Lung (tissue), 12 donors: ENCODE measurements around the gene QRICH2. TPM values are rescaled to one million over a fixed set of nuclear protein-coding genes. Genes with fewer than 3 reads are reported as not detected.

Experiments used
- ATAC-seq: fragments of 200-7000 bp; cut with Tn5 transposase; one replicate; pipeline ENCODE4 v1.9.1; 2020; ENCODE audit warnings: moderate number of reproducible peaks; ENCODE audit not compliant: insufficient read depth, low FRiP score
- DNase-seq, 3 donors: peaks; one replicate each; pipeline ENCODE4 v3.0.0-alpha.2; 2013 to 2017
- H3K27ac ChIP-seq, 2 donors: one replicate each; pipeline ENCODE4 v1.5.1; 2013; ENCODE audit warnings: mild to moderate bottlenecking in 2 of 2, moderate library complexity in 2 of 2, control low read depth in 1 of 2, inconsistent platforms in 1 of 2, low read depth in 1 of 2, low read length in 1 of 2
- H3K27me3 ChIP-seq, 3 donors: one replicate each; pipeline ENCODE4 v1.5.1; 2013; ENCODE audit warnings: low read length in 2 of 3; ENCODE audit not compliant: control insufficient read depth in 3 of 3, insufficient read depth in 3 of 3
- H3K36me3 ChIP-seq, 4 donors: one replicate each; pipeline ENCODE4 v1.5.1; 2013; ENCODE audit warnings: low read length in 4 of 4, mild to moderate bottlenecking in 1 of 4, moderate library complexity in 1 of 4; ENCODE audit not compliant: control insufficient read depth in 4 of 4, insufficient read depth in 4 of 4
- H3K4me1 ChIP-seq, 5 donors: one replicate each; pipeline ENCODE4 v1.5.1; 2013; ENCODE audit warnings: low read length in 5 of 5, mild to moderate bottlenecking in 2 of 5, moderate library complexity in 1 of 5; ENCODE audit not compliant: control insufficient read depth in 5 of 5, insufficient read depth in 5 of 5
- H3K4me3 ChIP-seq: one replicate; pipeline ENCODE4 v1.5.1; 2013; ENCODE audit warnings: mild to moderate bottlenecking, control low read depth, moderate library complexity
- H3K9ac ChIP-seq, 2 donors: one replicate each; pipeline ENCODE4 v1.5.1; 2013; ENCODE audit warnings: low read length in 2 of 2, control low read depth in 1 of 2; ENCODE audit not compliant: insufficient read depth in 1 of 2
- H3K9me3 ChIP-seq, 4 donors: one replicate each; pipeline ENCODE4 v1.5.1; 2013; ENCODE audit warnings: low read length in 3 of 4, mild to moderate bottlenecking in 1 of 4, moderate library complexity in 1 of 4; ENCODE audit not compliant: control insufficient read depth in 4 of 4, insufficient read depth in 3 of 4
- WGBS, 2 donors: extraction: QIAGEN DNeasy Blood & Tissue Kit; methylation state at CpG; one replicate each; pipeline ENCODE4 v1.1.7; 2013; 5-methylcytosine and 5-hydroxymethylcytosine counted together
- polyA plus RNA-seq, 2 donors: library from polyadenylated mRNA; stranded (reverse); fragments of 200-250 nt; gene quantifications; one replicate each; pipeline ENCODE4 v1.2.1, GENCODE V29; 2013
- total RNA-seq, 2 donors: library from RNA; depleted of rRNA in 1 of 2; stranded (reverse); fragments of >200 nt in 1 of 2; gene quantifications; one replicate each; pipeline ENCODE4 v1.2.1, GENCODE V29; 2014 to 2021
- TF ChIP-seq, protein P1 (sequence below): IDR thresholded peaks from 2 replicates; pipeline ENCODE4 v1.5.1; 2012; ENCODE audit warnings: mild to moderate bottlenecking; ENCODE audit errors: control extremely low read depth, extremely low read depth
- donor health status: control.
- donor health status: control.
- donor health status: Bipolar disorder and iron deficiency.
- donor health status: healthy.
- donor health status: DM: yes; HTN: yes; CAD: no.

The QRICH2 gene
- total and polyA plus RNA-seq, 4 donors = 2.3 to 4.7 (median 2.7) TPM

DNA sequence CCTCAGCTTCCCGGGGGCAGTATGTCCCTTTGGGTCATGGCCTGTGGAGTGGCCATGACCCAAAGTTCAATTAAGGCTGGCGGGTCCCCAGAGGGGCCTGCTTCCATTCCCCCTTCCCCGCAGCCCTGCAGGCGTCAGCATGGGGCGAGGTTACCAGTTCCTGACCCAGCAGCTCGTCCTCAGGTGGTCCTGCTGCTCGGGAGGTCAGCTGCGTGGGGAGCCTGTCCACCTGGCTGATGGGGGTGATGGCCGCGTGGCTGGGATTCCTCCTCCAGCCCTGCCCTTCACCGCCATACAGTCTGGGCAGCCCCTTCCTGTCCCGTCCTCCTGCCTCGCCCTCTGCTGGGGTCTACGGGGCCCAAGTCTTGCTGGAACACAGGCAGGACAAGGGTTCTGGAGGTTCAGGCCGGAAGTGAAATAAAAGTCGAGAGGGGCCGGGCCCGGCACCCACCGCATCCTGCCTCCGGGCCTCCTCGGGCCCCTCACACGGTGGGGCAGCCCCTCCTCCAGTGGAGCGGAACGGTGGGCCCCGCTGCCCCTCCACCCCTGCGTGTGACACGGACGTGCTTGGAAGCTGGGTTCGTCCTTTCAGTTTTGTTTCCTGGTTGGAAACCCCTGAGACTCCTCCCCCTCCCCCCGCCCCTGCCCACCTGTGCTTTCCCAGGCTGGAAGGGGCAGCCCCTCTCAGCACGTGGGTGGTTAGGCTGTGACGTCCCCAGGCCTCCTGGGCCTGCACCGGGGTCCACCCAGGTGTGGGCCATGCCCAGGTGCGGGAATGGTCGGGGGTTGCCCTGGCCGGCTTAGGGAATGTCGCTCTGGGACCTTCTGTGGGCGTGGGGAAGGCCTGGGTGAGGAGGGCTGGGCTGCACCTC, 36.2 kb downstream of the QRICH2 start:
- TF ChIP-seq, protein P1, sequence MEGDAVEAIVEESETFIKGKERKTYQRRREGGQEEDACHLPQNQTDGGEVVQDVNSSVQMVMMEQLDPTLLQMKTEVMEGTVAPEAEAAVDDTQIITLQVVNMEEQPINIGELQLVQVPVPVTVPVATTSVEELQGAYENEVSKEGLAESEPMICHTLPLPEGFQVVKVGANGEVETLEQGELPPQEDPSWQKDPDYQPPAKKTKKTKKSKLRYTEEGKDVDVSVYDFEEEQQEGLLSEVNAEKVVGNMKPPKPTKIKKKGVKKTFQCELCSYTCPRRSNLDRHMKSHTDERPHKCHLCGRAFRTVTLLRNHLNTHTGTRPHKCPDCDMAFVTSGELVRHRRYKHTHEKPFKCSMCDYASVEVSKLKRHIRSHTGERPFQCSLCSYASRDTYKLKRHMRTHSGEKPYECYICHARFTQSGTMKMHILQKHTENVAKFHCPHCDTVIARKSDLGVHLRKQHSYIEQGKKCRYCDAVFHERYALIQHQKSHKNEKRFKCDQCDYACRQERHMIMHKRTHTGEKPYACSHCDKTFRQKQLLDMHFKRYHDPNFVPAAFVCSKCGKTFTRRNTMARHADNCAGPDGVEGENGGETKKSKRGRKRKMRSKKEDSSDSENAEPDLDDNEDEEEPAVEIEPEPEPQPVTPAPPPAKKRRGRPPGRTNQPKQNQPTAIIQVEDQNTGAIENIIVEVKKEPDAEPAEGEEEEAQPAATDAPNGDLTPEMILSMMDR = no peak
- peak; percentile 66 to 76 (median 74) for DNase-seq
- peaks cover 0 to 12% (median 8%) of the 10 kb centered on the region in 4 donors for H3K36me3 ChIP-seq
- no peak overlapping the region for H3K4me3 ChIP-seq
- 10 to 11% methylated on average over 37 to 38 of the region's 38 CpGs for WGBS, 2 donors
- no peak for ATAC-seq
- H3K27ac ChIP-seq = peak overlapping the region in 1 of 2 donors; percentile 80
- peaks cover 0 to 55% (median 26%) of the 10 kb centered on the region in 5 donors for H3K4me1 ChIP-seq
- no peaks in the 10 kb centered on the region for H3K9me3 ChIP-seq
- peak overlapping the region in 1 of 2 donors; percentile 43 for H3K9ac ChIP-seq
- no peaks in the 10 kb centered on the region for H3K27me3 ChIP-seq

DNA sequence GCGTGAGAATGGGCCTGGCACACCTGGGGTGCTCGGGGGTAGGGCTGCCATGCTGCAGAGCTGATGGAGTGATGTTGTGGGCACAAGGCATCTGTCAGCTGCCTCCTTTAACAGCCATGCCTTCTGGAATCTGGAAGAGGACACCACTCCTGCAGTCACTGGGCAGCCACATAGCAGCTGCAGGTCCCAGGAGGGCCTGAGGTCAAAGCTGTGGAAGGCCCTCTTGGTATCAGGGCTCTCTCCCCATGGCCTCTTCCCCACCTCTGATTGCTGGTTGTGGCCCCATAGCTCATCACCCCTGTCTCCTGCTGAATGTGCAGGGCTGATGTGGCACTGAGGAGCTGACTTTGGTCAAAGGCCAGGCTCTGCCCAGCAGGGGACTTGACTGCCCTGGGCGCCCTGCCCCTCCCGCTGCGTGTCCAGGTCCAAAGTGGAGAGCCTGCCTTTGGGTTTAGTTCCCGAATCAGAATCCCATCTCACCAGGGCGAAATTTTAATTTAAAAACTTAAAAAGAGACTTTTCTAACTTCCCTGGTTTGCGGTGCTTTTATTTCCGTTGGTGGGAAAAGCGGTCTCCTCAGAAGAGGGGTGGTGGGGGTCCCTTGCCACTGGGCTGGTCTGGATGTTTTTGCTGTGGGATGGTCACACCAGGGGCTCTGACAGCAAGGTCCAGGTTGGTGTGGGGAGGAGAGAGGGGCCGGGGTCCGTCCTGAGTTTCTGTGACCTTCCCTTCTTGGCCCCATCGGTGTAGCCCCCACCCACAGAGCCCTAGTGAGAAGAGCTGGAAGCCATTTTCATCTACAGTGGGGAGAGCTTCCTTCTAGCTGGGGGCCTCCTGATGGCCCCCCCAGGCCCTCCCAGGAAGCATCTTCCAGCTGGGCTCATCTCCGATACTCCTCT, 37.1 kb downstream of the QRICH2 start:
- no peaks in the 10 kb centered on the region for H3K9me3 ChIP-seq
- ATAC-seq = no peak
- WGBS, 2 donors = 85 to 88% methylated on average over 14 of the region's 14 CpGs
- H3K4me1 ChIP-seq = peaks cover 0 to 63% (median 31%) of the 10 kb centered on the region in 5 donors
- TF ChIP-seq, protein P1 = no peak
- peaks cover 0 to 12% (median 8%) of the 10 kb centered on the region in 4 donors for H3K36me3 ChIP-seq
- peak overlapping the region in 1 of 2 donors; percentile 43 for H3K9ac ChIP-seq
- no peak for DNase-seq
- H3K27me3 ChIP-seq = no peaks in the 10 kb centered on the region
- no peak overlapping the region for H3K4me3 ChIP-seq
- H3K27ac ChIP-seq = peak overlapping the region in 1 of 2 donors; percentile 80

DNA sequence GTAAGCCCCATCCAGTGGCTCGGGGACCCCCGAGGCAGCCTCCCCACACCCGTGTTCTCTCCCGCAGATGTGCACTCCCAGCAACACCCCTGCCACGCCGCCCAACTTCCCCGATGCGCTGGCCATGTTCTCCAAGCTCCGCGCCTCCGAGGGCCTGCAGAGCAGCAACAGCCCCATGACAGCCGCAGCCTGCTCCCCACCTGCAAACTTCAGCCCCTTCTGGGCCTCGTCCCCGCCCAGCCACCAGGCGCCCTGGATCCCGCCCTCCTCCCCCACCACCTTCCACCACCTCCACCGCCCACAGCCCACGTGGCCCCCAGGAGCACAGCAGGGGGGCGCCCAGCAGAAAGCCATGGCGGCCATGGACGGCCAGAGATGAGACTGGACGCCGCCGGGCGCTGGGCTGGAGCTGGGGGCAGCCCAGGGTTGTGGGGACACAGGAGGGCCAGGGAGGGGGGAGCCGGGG, 37.9 kb downstream of the QRICH2 start:
- TF ChIP-seq, protein P1 = no peak
- H3K36me3 ChIP-seq = peaks cover 0 to 12% (median 8%) of the 10 kb centered on the region in 4 donors
- no peak overlapping the region for H3K27ac ChIP-seq
- 85 to 89% methylated on average over 26 of the region's 26 CpGs for WGBS, 2 donors
- ATAC-seq (no peak), DNase-seq (no peak)
- H3K9ac ChIP-seq = no peak overlapping the region
- H3K4me3 ChIP-seq = no peak overlapping the region
- H3K4me1 ChIP-seq = peaks cover 0 to 63% (median 31%) of the 10 kb centered on the region in 5 donors
- H3K27me3 ChIP-seq = no peaks in the 10 kb centered on the region
- no peaks in the 10 kb centered on the region for H3K9me3 ChIP-seq
